ENCODE data around the gene C2CD3.

The C2CD3 gene

DNA sequence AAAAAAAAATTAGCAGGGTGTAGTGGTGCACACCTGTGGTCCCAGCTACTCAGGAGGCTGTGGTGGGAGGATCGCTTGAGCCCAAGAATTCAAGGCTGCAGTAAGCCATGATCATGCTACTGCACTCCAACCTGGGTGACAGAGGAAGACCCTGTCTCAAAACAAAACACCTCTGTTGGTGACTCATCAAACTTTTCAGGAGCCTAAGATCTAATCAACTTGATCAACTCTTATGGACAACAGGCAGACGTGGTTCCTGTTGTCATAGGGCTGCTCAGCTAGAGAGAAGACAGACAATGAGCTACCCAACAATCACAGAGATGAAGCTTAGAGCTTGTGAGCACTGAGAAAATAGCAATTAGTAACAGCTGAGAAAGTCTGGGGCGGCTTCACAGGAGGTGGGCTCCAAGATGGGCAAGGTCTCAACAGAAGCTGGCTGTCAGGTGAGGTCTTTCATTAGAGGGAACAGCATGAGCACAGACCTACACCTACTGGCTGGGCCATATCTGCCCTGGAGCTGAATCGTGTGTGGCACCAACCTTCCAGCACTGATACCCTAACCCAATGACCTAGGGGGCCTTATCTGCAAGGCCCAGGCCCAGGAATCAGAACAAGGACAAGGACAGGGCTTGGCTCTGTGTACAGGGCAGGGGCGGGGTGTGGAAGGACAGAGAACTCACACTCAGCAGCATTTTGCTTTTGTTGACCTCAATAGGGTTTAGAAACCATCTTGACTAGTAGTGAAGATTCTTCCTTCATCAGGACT is 154.7 kb downstream of the C2CD3 start:
- DNase-seq = no peak

DNA sequence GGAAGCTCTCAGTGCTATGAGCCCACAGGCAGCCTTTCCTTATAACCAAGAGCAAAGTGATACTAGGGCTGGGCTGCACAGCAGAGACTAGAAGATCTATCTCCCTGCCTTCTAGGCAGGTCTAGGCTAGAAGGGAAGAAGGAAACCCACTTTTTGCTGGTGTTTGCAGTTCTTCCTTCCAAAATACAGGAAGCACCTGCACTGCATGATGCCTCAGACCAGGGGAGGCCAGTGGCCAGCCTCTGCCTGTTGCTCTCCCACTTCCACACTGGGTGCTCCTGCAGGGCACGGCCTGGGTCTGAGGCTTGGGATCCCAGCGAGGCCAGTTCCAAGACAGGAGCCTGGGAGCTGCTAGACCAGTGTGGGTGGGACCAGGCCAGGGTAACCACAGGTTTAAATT is 155.9 kb downstream of the C2CD3 start:
- no peak for DNase-seq

DNA sequence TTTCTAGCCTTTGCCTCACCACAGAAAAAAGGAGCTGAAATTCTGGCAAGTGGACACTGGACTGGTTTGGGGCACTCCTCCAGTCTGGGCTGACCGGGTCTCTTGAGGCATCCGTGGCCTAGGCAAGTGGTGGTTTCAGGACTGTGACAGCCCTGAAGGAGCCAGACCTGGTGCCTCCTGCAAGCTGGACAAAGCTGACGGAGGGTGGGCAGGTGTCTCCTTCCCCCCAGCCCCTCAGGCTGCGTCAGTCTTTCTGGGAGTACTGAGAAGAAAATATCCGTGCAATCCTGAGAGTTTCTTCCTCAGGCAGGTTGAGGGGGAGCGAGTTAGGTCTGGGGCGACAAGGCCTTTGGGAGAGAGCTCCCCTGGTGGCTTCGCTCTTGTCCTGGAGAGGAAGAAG is 157.7 kb downstream of the C2CD3 start:
- no peak for DNase-seq

DNA sequence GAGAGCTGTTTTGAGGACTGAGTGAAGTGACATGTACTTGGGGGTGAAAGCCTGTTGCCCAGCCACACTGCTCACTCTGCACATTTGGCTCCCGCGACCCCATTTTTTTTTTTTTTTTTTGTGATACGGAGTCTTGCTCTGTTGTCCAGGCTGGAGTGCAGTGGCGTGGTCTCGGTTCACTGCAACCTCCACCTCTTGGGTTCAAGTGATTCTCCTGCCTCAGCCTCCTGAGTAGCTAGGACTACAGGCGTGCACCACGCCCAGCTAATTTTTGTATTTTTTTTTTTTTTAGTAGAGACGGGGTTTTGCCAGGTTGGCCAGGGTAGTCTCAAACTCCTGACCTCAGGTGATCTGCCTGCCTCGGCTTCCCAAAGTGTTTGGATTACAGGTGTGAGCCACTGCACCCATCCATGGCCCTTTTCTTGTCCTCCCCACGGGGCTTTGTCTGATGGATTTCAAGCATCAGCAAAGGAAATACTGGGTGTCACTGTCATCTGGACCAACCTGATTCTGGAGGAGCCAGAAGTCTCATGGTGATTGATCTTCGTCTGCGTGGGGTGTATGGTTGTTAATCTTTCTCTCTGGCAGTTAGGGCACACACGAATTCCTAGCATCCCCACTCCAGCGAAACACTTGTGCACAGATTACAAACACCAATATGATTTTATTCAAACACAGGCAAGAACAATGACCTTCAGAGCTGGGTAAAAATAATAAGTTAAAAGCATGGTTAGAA is 158.6 kb downstream of the C2CD3 start:
- no peak for DNase-seq

DNA sequence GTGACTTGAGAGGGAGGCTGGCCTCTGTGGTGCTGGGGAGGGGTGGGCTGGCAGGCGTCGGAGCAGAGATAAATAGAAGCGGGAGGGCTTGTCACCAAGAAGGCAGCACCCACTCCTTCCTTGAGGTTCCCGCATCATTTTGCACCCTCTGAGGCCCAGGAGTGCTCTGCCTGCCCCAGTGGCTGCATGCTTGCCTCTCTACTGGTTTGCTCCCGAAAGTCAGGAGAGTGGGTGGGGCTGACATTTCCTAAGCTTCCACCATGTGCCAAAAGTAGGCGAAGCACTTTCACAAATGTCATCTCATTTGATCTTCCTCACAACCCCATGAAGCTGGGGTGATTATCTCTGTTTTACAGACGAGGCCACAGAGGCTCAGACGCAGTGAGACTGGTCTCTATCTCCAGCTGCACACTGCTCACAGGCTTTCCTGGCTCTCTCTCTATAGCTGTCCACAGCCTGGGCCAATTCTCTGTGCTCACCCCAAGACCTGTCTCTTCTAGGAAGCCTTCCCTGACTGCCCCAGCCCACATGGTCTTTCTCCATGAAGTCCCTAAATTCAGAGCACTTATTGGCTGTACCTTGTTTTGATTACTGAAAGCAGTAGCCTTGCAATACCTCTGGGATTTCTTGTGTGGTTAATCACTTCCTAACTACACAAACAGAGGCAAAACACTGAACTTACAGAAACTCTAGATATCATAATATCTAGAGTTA is 159.3 kb downstream of the C2CD3 start:
- no peak for DNase-seq

DNA sequence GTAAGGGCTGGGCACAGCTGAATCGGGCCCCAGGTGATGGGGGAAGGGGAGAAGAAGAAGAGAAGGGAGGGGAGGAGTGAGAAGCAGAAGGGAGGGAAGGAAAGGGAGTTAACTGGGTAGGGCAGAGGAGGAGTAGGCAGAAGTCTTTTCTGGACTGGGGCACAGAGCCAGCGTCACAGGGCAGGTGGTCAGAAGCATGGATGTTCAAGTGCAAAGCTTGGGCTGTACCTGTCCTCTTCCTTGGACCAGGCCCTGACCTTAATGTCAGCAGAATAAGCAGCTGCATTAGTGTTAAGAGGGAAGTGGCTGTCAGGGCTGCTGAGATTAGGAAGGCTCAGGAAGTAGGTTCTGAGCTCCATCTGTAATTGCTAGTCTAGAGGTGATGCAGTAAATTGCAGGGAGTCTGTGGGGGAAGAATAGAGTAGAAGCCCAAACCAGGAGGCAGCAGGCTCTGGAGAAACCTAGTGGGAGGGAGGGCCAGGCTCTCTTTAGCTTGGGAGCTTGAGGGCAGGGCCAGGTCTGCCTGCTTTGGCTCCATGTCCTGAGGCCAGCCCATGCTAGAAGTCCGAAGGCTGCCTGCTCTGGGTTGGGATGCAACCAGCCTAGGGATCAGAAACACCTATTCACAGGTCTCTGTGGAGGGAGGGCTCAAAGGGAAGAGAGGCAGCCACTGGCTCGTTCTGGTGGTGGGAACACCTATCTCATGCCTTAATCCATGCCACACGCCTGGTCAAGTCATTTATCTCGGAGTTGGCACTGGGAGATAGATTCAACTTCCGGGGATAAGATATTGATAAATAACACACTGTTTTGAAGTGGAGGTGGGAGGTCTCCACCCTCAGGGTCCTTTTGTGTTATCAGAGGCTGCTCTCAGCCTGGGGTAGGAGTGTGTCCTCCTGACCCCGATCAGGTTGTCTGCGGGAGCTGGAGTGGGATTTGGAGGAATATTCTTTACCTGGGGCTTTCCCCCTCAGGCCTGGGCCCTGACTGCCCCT is 160.2 kb downstream of the C2CD3 start:
- DNase-seq = no peak

DNA sequence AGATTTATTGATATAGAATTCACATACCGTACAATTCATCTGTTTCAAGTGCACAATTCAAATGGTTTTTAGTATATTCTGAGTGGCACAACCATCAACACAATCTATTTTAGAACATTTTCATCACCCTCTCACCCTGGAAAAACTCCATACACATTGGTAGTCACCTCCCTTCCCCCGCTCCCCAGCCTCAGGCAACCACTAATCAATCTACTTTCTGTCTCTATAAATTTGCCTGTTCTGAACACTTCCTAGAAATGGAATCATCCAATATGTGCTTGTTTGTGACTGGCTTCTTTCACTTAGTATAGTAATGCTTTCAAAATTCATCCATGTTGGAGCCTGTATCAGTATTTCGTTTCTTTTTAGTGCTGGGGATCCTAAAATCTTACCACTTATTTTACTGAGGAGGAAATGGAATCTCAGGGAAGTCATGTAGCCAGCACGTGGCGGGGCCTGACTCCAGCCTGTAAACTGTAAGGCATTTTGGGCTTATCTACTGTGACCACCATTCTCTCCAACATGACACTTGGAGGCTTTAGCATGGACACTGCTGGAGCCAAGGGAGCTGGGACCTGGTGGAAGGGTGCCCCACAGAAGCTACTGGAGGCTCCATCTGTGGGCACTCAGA is 161.0 kb downstream of the C2CD3 start:
- no peak for DNase-seq

DNA sequence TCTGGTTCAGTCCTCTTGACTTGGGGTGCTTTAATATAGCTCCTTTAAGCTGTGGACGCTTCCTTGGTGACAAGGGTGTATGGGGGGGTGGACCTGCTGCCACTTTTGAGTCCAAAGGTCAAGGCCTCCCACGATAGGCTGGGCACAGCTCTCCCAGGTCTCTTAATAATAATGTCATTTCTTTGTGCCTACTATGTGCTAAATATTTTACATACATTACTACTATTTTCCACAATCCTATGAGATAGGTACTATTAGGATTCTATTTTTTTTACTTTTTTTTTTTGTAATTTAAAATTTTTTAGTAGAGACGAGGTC is 161.6 kb downstream of the C2CD3 start:
- DNase-seq = no peak

DNA sequence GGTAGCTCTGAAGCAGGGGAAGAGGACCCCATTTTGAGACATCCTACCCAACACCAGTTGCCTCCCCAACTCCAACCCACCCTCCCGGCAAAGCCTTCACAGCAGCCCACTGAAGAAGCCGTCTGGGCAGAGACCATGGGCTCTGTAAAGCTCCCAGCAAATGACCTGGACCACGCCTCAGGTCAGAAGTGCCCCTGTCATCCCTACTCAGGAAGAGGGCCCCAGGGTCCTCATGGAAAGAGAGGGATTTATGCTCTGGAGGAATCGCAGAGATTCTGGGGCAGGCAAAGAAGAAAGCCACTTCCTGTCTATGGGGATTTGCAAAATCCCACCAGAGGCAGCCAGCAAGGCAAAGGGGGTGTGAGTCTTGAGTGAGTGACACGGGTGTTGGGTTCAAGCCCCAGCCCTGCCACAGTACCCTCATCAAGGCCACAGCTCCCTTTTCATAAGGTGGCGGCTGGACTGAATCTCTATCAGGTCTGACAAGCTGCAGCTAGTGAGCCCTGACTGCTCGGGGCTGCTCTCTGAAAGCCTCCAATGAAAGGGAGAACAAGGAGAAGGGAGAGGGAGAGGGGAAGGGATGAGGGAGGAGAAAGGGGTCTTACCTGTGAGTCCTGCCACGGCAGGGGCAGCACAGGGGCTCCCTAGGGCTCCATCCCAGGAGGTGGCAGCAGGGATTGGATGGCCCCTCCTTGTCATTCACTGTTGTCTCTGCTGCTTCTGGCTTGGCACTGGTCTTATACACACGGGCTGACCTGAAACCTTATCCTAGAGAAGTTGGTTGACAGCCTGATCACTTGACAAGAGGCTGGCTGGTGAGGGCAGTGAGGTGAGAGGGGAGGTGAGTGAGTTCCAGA is 162.2 kb downstream of the C2CD3 start, which contains the start of gene UCP3:
TSS of gene UCP3 (minus strand) at position 713 of the 857 bp plus-strand sequence. CDS start 2,043 bp downstream, outside the sequence.
- no peak for DNase-seq

DNA sequence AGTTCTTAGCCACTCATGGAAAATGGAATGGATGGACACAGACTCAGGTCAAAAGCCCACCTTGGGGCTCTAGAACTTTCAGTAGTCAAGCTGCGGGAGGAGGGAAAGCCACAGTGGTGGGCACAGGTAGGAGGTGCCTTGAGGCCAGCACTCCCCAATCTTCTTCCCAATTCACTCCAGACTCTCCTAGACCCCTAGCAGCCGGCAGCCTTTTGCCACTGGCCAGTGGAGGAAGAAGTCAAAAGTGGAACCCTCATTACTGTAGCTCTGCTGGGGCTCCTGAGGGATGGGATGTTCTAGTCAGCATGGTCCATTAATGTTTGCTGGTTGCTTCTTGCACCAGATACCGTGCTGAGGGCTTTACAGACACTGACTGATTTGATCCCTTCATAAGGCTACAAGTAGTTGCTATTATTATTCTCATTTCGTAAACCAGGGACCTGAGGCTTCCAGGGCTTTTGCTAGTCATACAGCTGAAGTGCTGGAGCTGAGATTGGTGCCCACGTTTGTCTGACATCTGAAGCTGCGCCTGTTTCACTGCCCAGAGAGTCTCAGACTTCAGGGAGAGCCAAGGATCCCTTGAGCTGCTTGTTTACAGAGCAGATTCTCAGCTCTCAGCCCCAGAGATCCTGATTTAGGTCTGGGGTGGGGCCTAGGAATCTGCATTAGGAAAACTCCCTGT is 163.0 kb downstream of the C2CD3 start:
- no peak for DNase-seq

DNA sequence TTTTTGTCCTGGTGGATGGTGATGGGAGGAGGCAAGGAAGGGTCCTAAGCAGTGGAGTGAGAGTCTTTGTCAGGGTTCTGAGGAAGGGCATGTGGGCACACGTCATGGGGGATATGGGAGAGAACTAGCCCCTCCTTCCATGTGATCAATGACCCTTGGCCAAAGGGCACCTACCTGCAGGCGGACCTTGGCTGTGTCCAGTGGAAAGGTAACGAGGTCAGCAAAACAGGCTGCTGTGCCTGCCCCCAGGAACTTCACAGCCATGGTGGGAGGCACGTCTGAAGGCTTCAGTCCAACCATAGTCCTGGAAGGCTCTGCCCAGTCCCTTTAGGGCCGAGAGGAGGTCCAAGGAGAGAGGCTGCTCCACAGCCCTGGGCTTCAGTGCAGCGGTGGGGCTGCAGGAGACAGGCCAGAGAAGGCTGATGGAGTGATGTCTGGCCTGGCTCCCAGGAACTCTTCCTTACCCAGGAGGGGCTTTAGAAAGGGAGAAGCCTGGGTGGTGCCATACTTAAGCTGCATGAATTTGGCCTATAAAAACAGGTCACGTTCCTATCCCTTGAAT is 164.0 kb downstream of the C2CD3 start:
- DNase-seq = no peak

DNA sequence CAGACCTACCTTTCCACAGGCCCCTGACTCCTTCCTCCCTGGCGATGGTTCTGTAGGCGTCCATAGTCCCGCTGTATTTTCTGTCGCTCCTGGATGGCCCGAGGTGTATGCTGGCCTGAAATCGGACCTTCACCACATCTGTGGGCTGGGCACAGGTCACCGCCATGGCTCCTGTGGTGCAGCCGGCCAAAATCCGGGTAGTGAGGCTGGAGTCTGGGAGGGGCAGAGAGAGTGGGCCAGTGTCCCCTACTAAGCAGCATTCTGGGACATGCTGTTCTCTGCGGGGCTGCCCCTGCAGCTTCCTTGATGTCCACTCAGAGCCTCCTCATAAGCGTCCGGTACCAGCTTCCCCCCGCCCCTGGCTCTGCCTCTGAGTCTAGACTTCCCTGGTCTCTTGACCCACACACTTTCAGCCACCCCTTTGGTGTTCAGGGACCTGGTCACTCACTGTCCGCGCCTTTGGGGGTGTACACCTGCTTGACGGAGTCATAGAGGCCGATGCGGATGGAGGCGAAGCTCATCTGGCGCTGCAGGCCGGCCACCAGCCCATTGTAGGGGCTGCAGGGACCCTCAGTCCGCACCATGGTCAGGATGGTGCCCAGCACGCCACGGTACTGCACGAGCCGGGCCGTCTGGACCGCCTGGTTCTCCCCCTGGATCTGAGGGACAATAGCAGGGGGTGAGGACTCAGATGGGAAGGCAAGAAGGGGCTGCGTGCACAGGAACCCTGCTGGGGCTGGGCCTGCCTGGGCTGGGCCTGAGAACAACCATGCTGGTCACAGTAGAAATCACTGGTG is 164.9 kb downstream of the C2CD3 start:
- DNase-seq = no peak

DNA sequence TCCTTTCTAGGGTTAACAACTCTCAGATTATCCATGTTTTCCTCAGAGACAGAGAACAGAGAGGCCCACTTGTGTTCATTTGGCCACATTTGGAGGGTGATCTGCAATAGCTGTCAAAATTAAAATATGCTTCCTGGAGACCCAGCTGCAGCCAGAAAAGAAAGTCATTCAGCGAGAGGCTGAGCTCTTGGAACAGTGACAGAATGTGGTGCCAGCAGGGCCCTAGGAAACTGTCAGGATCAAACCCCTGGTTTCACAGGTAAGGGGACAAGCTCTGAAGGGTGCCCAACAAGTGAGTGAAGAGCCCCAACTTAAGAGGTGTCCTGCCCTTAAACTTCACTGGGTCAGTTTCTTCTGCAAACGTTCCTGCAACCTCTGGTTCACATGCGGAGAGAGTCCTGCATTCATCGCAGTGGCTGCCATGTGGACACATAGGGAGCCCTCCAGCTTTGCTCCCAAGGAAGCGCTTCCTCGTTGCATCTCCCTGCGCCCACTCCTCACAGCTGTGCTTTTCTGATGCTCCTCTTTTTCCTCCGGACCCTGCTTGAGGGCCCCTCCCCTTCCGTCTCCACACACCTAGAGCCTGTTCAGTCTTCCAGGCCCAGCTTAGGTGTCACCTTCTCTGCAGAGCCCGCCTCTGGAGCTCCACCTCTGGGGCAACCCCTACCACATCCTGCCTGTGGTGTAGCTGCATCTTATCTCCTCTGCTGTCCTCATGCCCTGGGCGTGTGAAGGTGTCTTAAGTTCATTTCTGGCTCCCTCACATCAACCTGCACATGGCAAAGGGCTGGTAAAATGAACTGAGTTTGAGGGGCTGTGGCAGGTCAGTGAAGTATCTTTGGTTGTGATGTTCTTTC is 165.8 kb downstream of the C2CD3 start:
- peak; percentile 82 for DNase-seq

DNA sequence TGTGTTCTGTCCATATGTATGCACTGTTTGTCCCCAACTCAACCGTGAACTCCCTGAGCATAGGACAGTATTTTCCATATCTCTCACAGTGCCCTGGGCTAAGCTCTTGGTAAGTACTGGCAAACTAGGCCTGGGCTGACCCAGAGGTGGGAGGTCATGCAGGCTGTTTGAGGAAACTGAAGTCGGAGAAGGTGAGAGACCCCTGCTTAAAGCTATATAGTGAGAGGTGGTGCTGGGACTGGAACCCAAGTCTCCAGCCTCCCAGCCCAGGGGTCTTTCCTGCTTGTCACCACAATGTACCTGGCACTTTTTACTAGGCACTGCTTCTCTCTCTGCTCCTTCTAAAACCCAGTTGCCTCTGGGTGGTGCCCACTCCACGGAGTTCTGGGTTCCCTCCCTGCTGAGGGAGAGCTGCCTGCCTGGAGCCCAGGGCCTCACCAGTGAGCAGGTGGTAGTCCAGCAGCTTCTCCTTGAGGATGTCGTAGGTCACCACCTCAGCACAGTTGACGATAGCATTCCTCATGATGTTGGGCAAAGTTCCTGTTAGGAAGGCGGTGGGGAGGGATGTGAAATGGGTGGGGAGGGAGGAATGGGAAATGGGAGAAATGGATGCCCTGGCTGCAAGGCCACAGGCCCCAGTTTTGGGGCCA is 166.6 kb downstream of the C2CD3 start:
- DNase-seq = no peak

DNA sequence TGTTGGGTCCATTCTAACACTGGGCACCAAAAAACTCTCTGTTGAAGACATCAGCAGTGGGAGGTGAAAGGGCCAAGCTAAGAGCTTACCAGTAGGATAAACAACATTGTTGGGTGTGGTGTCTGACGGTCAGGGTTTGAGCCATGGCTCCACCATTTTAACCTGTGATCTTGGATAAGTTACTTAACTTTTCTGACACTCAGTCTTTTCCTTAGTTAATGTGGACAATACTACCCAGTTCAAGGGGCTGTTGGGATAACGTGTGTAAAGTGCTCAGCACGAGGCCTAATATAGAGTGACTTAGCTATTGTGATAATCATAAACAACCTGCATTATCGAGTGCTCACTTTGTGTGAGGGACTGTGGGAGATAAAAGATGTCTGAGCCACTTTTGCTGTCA is 168.0 kb downstream of the C2CD3 start:
- DNase-seq = no peak

DNA sequence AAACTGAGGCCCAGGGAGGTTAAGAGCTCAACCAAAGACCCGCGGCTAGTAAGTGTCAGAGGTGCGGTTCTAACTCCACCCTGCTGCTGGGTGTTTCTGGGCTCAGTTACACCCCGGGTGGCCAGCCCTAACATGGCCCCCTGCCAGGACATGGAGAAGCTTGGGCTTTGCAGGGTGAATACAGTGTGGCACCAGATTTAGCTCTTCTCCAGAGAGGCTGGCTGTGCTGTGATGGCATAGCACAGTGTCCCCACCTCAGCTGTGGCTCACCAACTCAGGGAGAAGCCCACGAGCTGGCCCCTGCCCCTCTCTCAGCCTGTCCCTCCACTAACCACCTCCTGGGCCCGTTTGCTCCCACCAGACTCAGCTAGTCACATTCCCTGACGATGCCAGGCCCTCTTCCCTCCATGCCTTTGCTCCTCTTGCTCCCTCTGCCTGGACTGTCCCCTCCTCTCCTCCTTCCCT is 168.9 kb downstream of the C2CD3 start:
- DNase-seq = no peak

DNA sequence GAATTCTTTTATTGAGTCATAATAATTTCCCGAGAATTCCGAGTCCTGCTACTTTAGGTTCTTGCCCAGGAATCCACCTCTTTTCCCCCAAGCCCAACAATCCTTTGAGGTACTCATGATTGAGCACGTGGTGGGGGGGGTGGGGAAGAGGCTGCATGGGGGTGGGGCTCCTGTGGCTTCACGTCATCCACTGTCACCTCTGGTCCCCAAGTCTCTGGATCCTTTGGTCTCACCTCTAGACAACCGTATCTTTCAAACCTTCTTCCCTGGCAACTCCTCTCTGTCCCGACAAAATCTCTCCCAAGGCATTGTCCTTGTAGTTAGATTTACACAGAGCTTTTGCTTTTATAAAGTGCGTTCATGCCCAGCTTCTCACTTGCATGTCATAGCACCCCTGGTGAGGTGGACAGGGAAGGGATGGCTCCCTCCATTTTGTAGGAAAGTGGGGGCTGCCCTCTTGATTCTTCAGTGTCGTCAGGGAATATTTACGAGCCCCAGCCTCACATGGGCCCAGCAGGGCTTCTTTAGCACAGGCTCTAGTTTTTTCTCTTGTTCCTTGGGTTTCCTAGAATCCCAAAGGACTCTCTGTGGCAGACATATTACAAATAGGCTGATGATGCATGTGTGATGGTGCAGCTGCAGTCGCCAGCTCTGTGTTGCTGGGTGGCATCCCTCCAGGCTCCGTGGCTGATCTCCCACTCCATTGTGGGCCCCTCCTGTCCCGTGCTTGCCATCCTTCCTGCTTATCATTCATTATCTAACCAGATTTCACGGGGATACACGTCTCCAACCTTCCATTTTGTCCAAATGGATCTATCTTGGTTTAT is 170.3 kb downstream of the C2CD3 start:
- DNase-seq = no peak
